ENCODE measurements around the gene NTPCR.

NTPCR gene

DNA sequence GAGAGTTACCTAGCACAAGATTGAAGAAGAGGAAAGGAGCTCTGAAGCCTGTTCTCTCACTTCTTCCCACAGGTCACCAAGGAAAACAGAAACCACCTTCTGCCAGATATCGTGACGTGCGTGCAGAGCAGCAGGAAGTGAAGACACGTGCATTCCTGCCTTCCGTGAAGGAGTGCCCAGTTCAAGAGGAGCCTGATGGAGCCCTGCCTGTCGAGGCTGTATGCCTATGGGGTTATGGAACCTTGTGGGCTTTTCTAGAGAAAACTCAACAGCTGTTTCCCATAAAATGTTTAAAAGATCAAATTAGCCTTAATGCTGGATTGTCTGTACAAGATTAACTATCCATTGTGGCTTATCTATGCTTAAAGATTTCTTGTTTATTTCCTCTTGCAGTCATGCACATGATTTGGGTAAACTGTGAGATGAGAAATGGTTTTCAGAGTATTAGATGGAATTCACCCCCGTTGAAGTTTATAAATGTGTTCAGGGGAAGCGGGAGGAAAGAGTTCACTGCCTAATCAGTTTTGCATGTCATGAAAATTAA is 27.8 kb downstream of the NTPCR start:
- H3K4me3 ChIP-seq (ENCODE audit: low read length), result no peak overlapping the region
- TF ChIP-seq, protein P1, sequence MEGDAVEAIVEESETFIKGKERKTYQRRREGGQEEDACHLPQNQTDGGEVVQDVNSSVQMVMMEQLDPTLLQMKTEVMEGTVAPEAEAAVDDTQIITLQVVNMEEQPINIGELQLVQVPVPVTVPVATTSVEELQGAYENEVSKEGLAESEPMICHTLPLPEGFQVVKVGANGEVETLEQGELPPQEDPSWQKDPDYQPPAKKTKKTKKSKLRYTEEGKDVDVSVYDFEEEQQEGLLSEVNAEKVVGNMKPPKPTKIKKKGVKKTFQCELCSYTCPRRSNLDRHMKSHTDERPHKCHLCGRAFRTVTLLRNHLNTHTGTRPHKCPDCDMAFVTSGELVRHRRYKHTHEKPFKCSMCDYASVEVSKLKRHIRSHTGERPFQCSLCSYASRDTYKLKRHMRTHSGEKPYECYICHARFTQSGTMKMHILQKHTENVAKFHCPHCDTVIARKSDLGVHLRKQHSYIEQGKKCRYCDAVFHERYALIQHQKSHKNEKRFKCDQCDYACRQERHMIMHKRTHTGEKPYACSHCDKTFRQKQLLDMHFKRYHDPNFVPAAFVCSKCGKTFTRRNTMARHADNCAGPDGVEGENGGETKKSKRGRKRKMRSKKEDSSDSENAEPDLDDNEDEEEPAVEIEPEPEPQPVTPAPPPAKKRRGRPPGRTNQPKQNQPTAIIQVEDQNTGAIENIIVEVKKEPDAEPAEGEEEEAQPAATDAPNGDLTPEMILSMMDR (IDR thresholded peaks at IDR 0.05; ENCODE audit: insufficient read depth, low read depth, low read length, missing control alignments), result no peak
- peak; percentile 20 for DNase-seq (ENCODE audit: low read depth)

DNA sequence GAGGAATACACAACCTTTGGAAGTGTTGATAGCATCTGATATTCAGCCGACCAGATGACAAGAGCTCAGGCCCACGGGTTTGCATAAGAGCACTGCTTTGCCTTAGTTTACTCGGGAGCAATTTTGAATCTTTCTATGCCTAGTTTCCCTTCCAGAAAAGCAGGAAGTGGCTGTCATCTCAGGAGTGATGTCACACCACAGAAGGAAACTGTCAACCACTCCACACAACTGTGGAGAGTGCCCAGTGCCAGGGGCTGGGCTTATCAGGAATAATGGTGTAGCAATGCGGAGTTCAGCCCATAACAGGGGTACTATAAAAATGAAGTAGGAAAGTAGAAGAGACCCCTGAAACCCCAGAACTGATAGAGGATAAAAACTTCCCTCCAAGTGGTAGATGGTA is 28.4 kb downstream of the NTPCR start:
- DNase-seq (ENCODE audit: low read depth), result no peak
- H3K4me3 ChIP-seq (ENCODE audit: low read length), result no peak overlapping the region
- TF ChIP-seq, protein P1 (IDR thresholded peaks at IDR 0.05; ENCODE audit: insufficient read depth, low read depth, low read length, missing control alignments), result no peak

DNA sequence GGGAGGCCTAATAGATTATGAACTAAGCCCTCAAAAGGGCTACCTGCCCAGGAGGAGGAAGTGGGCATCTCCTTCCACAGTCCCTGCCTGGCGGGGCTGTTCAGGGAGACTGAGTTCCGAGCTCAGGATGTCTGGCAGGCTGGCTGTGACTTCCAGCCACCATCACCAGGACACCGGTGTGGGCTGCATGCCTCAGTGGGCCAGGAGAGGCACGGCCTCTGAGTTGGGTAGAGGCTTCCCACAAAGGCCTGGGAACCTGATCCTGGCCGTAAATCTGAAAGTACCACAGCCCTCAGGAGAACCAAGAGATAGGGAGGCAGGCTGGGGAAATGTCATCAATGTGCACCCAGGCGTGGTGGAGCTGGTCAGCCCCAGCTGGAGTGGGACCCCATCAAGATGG is 29.1 kb downstream of the NTPCR start:
- no peak overlapping the region for H3K4me3 ChIP-seq (ENCODE audit: low read length)
- DNase-seq (ENCODE audit: low read depth), result no peak
- TF ChIP-seq, protein P1 (IDR thresholded peaks at IDR 0.05; ENCODE audit: insufficient read depth, low read depth, low read length, missing control alignments), result no peak

DNA sequence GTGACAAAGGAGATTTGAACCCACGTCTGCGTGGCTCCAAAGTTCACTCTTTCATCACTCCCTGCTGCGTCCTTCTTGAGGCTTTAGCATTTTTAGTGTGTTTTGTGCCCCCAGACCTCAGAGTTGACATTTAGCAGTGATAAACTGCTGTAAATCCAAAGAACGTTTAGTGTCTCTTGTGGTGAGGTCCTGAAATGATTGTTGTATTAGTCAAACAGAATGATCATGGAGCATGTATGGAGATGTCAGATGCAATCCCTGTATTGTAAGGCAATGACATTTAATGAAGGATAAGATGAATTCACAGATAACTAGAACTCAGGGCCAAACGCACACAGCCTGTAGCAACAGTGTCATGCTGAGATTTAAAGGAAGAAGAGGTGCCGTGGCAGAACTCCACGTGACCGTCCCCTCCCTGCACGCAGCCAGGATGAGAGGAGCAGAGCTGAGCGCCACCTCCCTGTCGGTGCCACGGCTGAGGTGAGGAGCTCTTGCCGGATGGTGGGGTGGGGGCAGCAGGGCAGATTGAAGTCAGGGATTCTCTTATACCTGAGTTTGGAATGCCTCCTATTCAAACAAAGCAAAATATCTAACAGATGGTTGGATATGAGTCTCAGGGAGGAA is 30.1 kb downstream of the NTPCR start:
- H3K4me3 ChIP-seq (ENCODE audit: low read length), result no peak overlapping the region
- TF ChIP-seq, protein P1 (IDR thresholded peaks at IDR 0.05; ENCODE audit: insufficient read depth, low read depth, low read length, missing control alignments), result no peak
- DNase-seq (ENCODE audit: low read depth), result no peak

DNA sequence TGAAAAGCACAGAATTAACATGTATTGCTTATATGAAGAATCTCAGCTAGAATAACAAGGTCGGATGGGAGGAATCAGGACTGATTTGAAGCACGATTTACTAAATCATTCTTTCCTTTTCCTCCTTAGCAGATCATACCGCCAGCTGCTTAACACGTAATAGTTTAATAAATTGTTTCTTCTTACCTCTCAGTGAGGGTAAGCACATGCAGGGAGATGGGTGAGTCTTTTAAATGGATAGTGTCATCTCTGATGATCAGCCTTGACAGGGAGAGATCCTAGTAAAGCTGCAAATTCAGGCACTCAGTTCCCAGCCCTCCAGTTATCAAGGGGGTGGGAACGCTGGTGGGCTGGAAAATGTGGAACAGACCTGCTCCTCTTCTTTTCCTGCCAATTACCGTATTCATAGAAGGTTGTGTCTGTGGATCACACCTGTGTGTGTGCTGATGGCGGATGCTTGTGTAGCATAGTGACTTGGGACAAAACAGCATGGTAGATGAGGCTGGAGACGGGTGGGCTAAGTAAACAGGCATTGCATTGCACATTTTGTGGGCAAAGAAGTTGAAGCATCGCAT is 30.7 kb downstream of the NTPCR start:
- TF ChIP-seq, protein P1 (IDR thresholded peaks at IDR 0.05; ENCODE audit: insufficient read depth, low read depth, low read length, missing control alignments), result no peak
- H3K4me3 ChIP-seq (ENCODE audit: low read length), result no peak overlapping the region
- DNase-seq (ENCODE audit: low read depth), result no peak

DNA sequence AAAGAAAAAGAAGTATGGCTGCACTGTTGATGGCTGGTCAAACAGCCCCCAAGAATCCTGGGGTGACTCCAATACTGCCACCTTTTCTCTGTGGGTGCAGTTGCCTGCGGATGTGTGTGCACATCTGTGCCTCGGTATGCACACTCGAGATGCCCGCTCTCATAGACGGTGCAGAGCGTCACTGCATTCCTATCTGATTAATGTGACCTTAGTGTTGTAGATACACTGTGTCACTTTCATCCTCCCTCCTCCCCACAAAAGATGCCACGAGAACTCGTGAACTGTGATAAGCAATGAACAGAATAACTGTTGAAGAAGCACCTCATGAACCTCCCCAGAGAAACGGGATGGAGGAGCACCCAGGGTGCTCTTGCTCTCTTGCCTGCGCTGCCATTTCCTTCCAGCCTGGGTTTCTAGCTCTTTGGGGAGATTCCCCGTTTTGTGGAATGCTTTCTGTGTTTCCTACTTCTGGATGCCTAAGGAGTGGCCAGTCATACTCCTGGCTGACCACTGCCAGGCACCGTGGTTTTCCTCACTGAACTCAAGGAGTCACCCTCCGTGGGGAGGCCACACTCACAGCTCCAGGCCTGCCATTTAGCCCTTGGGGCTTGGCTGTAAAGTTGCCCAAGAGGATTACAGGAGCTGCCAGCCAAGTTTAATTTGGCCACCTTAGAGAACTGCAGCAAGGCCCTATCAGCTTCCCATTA is 32.0 kb downstream of the NTPCR start:
- H3K4me3 ChIP-seq (ENCODE audit: low read length), result no peak overlapping the region
- peak; percentile 33 for DNase-seq (ENCODE audit: low read depth)
- TF ChIP-seq, protein P1 (IDR thresholded peaks at IDR 0.05; ENCODE audit: insufficient read depth, low read depth, low read length, missing control alignments), result no peak

Data from epithelial cell of esophagus (primary cell).